SK-N-SH treated with all-trans-retinoic acid at 6 μM for 48 hours (cell line): ENCODE results near the gene B4GALT2.
A peak's percentile ranks its signal among the peaks of the same experiment; 100 is the strongest.

Experiments
- ATAC-seq: fragments of 200-7000 bp; cut with Tn5 transposase; 3 replicates; pipeline ENCODE4 v1.9.1; 2020; ENCODE audit warnings: mild to moderate bottlenecking, moderate library complexity
- ARNTL ChIP-seq: fragments of 450-650 bp; formaldehyde crosslinking; IDR thresholded peaks from 2 replicates; pipeline ENCODE4 v1.5.0; 2020; ENCODE audit warnings: low read depth, mild to moderate bottlenecking, moderate library complexity, borderline replicate concordance
- BACH2 ChIP-seq: fragments of 250-450 bp; sonication (Bioruptor Pico); IDR thresholded peaks from 2 replicates; pipeline ENCODE4 v1.9.0; 2021; ENCODE audit warnings: mild to moderate bottlenecking, borderline replicate concordance
- CREB5 ChIP-seq: fragments of 250-450 bp; sonication (Bioruptor Pico); IDR thresholded peaks from 2 replicates; pipeline ENCODE4 v1.5.1; 2020; ENCODE audit warnings: low read depth, mild to moderate bottlenecking, moderate library complexity
- CSDC2 ChIP-seq: fragments of 250-450 bp; sonication (Bioruptor Pico); IDR thresholded peaks from 2 replicates; pipeline ENCODE4 v1.5.0; 2020; ENCODE audit warnings: mild to moderate bottlenecking, moderate library complexity
- CSRNP3 ChIP-seq: fragments of 250-450 bp; sonication (Bioruptor Pico); IDR thresholded peaks from 2 replicates; pipeline ENCODE4 v1.5.1; 2021; ENCODE audit warnings: mild to moderate bottlenecking, moderate library complexity
- ESRRG ChIP-seq: fragments of 250-450 bp; sonication (Bioruptor Pico); IDR thresholded peaks from 2 replicates; pipeline ENCODE4 v1.6.1; 2021; ENCODE audit warnings: mild to moderate bottlenecking
- GLIS3 ChIP-seq: fragments of 250-450 bp; sonication (Bioruptor Pico); IDR thresholded peaks from 2 replicates; pipeline ENCODE4 v1.5.0; 2020; ENCODE audit warnings: mild to moderate bottlenecking, moderate library complexity
- ISL1 ChIP-seq: fragments of 250-450 bp; sonication (Bioruptor Pico); IDR thresholded peaks from 2 replicates; pipeline ENCODE4 v2.1.2; 2022; ENCODE audit warnings: mild to moderate bottlenecking, moderate library complexity
- OSR1 ChIP-seq: fragments of 250-450 bp; sonication (Bioruptor Pico); IDR thresholded peaks from 2 replicates; pipeline ENCODE4 v1.8.0; 2022; ENCODE audit warnings: moderate library complexity, mild to moderate bottlenecking, inconsistent platforms
- PATZ1 ChIP-seq: fragments of 250-450 bp; sonication (Bioruptor Pico); IDR thresholded peaks from 2 replicates; pipeline ENCODE4 v1.8.0; 2020; ENCODE audit warnings: mild to moderate bottlenecking, moderate library complexity, borderline replicate concordance
- POU6F1 ChIP-seq: fragments of 250-450 bp; sonication (Bioruptor Pico); IDR thresholded peaks from 2 replicates; pipeline ENCODE4 v1.8.0; 2021; ENCODE audit warnings: low read depth, mild to moderate bottlenecking, moderate library complexity, borderline replicate concordance
- RARB ChIP-seq: fragments of 250-450 bp; sonication (Bioruptor Pico); IDR thresholded peaks from 2 replicates; pipeline ENCODE4 v1.8.0; 2021; ENCODE audit warnings: mild to moderate bottlenecking, moderate library complexity
- SNAI2 ChIP-seq: fragments of 250-450 bp; sonication (Bioruptor Pico); IDR thresholded peaks from 2 replicates; pipeline ENCODE4 v1.5.0; 2020; ENCODE audit warnings: mild to moderate bottlenecking, moderate library complexity
- TCF4 ChIP-seq: fragments of 250-450 bp; sonication (Bioruptor Pico); IDR thresholded peaks from 2 replicates; pipeline ENCODE4 v1.8.0; 2021; ENCODE audit warnings: mild to moderate bottlenecking, moderate library complexity, borderline replicate concordance
- TOX ChIP-seq: fragments of 250-450 bp; sonication (Bioruptor Pico); IDR thresholded peaks from 2 replicates; pipeline ENCODE4 v1.8.0; 2021; ENCODE audit warnings: mild to moderate bottlenecking, moderate library complexity, borderline replicate concordance
- TSHZ2 ChIP-seq: fragments of 250-450 bp; sonication (Bioruptor Pico); IDR thresholded peaks from 2 replicates; pipeline ENCODE4 v1.5.0; 2020; ENCODE audit warnings: mild to moderate bottlenecking, moderate library complexity
- ZFP3 ChIP-seq: fragments of 250-450 bp; sonication (Bioruptor Pico); IDR thresholded peaks from 2 replicates; pipeline ENCODE4 v1.5.0; 2020; ENCODE audit warnings: mild to moderate bottlenecking, moderate library complexity
- ZFP30 ChIP-seq: fragments of 450-650 bp; formaldehyde crosslinking; IDR thresholded peaks from 2 replicates; pipeline ENCODE4 v1.5.0; 2022; ENCODE audit warnings: mild to moderate bottlenecking, moderate library complexity
- ZNF565 ChIP-seq: fragments of 450-650 bp; formaldehyde crosslinking; conservative IDR thresholded peaks from 2 replicates; pipeline ENCODE4 v1.5.0; 2020; ENCODE audit warnings: low read depth, mild to moderate bottlenecking, moderate library complexity
- ZNF70 ChIP-seq: fragments of 450-650 bp; formaldehyde crosslinking; IDR thresholded peaks from 2 replicates; pipeline ENCODE4 v1.5.0; 2020; ENCODE audit warnings: mild to moderate bottlenecking, moderate library complexity
- ZNF8 ChIP-seq: fragments of 450-650 bp; formaldehyde crosslinking; IDR thresholded peaks from 2 replicates; pipeline ENCODE4 v1.5.0; 2020; ENCODE audit warnings: mild to moderate bottlenecking, moderate library complexity

B4GALT2 gene

GRCh38 chr1:44013949-44014348, 34.9 kb downstream of the B4GALT2 start:
- no peak for TF ChIP-seq ESRRG
- no peak for TF ChIP-seq CSRNP3 (CRISPR knock-in tag)
- TF ChIP-seq ARNTL (CRISPR knock-in tag): no peak
- ATAC-seq: no peak

- no peak for TF ChIP-seq TCF4 (CRISPR knock-in tag)
- no peak for TF ChIP-seq CSRNP3 (CRISPR knock-in tag)
- TF ChIP-seq ISL1: no peak
- no peak for TF ChIP-seq RARB (CRISPR knock-in tag)
- TF ChIP-seq TOX (CRISPR knock-in tag): no peak
- TF ChIP-seq TSHZ2 (CRISPR knock-in tag): no peak
- no peak for TF ChIP-seq ZFP3
- peak; percentile 15; the same call in 1 of the 3 replicates for ATAC-seq
Measured at GRCh38 chr1:44014365-44015104, 35.5 kb downstream of the B4GALT2 start.

- no peak for TF ChIP-seq CSRNP3 (CRISPR knock-in tag)
- no peak for TF ChIP-seq ZNF8 (CRISPR knock-in tag)
- TF ChIP-seq ZNF565 (CRISPR knock-in tag): no peak
- no peak for TF ChIP-seq CSDC2 (CRISPR knock-in tag)
- no peak for TF ChIP-seq POU6F1 (CRISPR knock-in tag)
- TF ChIP-seq OSR1 (CRISPR knock-in tag): no peak
- no peak for TF ChIP-seq ESRRG
- TF ChIP-seq TCF4 (CRISPR knock-in tag): no peak
- TF ChIP-seq CREB5 (CRISPR knock-in tag): no peak
- no peak for TF ChIP-seq RARB (CRISPR knock-in tag)
- no peak for TF ChIP-seq ARNTL (CRISPR knock-in tag)
- TF ChIP-seq ZFP30 (CRISPR knock-in tag): no peak
- TF ChIP-seq TSHZ2 (CRISPR knock-in tag): no peak
- TF ChIP-seq ZNF70 (CRISPR knock-in tag): no peak
- no peak for TF ChIP-seq GLIS3
- TF ChIP-seq PATZ1: no peak
- no peak for TF ChIP-seq SNAI2 (CRISPR knock-in tag)
- no peak for TF ChIP-seq TOX (CRISPR knock-in tag)
- no peak for TF ChIP-seq BACH2
Measured at GRCh38 chr1:44015206-44015605, 36.2 kb downstream of the B4GALT2 start.

More at GRCh38 chr1:44015206-44015605, 36.2 kb downstream of the B4GALT2 start:
- no peak; the same call in 2 of the 3 replicates for ATAC-seq
